RCC 7860 (cell line): Measurements from ENCODE around the gene LRIT1.

Experiments used
- DNase-seq: peaks from one replicate; pipeline ENCODE4 v3.0.0-alpha.2; 2015; ENCODE audit warnings: low spot score
- FAIRE-seq: peaks from 2 replicates; lab custom pipeline; 2012; peaks lifted over from hg19 to GRCh38; lab: Jason Lieb, UNC

The LRIT1 gene

GRCh38 chr10:84256510-84257342 is 15.4 kb upstream of the LRIT1 start:
- DNase-seq (no peak), FAIRE-seq (no peak)

GRCh38 chr10:84254552-84255478 is 13.5 kb upstream of the LRIT1 start:
- DNase-seq (no peak), FAIRE-seq (no peak)

GRCh38 chr10:84248794-84249193 is 7.4 kb upstream of the LRIT1 start:
- DNase-seq (no peak), FAIRE-seq (no peak)

GRCh38 chr10:84247496-84247895 is 6.2 kb upstream of the LRIT1 start:
- DNase-seq (no peak), FAIRE-seq (no peak)

GRCh38 chr10:84244651-84245270 is 3.4 kb upstream of the LRIT1 start, which contains the start of gene RGR:
RGR (plus strand) TSS chr10:84245053; CDS start chr10:84245091, 38 bp downstream.
- no peak for DNase-seq
- FAIRE-seq = no peak

GRCh38 chr10:84243759-84244158 is 2.4 kb upstream of the LRIT1 start:
- DNase-seq = no peak
- FAIRE-seq = no peak

- FAIRE-seq (no peak), DNase-seq (no peak)
Observed at GRCh38 chr10:84238909-84239308, 2.4 kb downstream of the LRIT1 start.

- DNase-seq (no peak), FAIRE-seq (no peak)
Observed at GRCh38 chr10:84237199-84238051, 3.9 kb downstream of the LRIT1 start.

- no peak for FAIRE-seq
Observed at GRCh38 chr10:84236807-84237198, 4.5 kb downstream of the LRIT1 start.

GRCh38 chr10:84235096-84235495 is 6.2 kb downstream of the LRIT1 start:
- DNase-seq (no peak), FAIRE-seq (no peak)

More at GRCh38 chr10:84236807-84237198, 4.5 kb downstream of the LRIT1 start:
- no peak for DNase-seq

- FAIRE-seq (no peak), DNase-seq (no peak)
Observed at GRCh38 chr10:84234479-84234878, 6.9 kb downstream of the LRIT1 start.

- DNase-seq (no peak), FAIRE-seq (no peak)
Observed at GRCh38 chr10:84233940-84234339, 7.4 kb downstream of the LRIT1 start.

- no peak for DNase-seq
- FAIRE-seq = no peak
Observed at GRCh38 chr10:84232376-84232775, 9.0 kb downstream of the LRIT1 start.

GRCh38 chr10:84230359-84230758 is 11.0 kb downstream of the LRIT1 start:
- FAIRE-seq (no peak), DNase-seq (no peak)

- DNase-seq = no peak
- FAIRE-seq = no peak
Observed at GRCh38 chr10:84227810-84228209, 13.5 kb downstream of the LRIT1 start.

GRCh38 chr10:84226616-84227015 is 14.7 kb downstream of the LRIT1 start:
- FAIRE-seq (no peak), DNase-seq (no peak)

- no peak for DNase-seq
- FAIRE-seq = no peak
Observed at GRCh38 chr10:84225427-84226173, 15.7 kb downstream of the LRIT1 start, which contains the start of gene LRIT2. LRIT2 (minus strand) TSS chr10:84225544; CDS start chr10:84225520, 24 bp downstream.

GRCh38 chr10:84224411-84225028 is 16.8 kb downstream of the LRIT1 start:
- no peak for DNase-seq
- FAIRE-seq = no peak

- FAIRE-seq (no peak), DNase-seq (no peak)
Observed at GRCh38 chr10:84221916-84222315, 19.4 kb downstream of the LRIT1 start.
